Prostate gland (tissue), 2 donors: ENCODE results near the gene FRMD4B. TPM values are rescaled to one million over a fixed set of nuclear protein-coding genes. Genes with fewer than 3 reads are reported as not detected.

Source experiments
- DNase-seq: peaks from one replicate; pipeline ENCODE4 v3.0.0-alpha.2; 2019; ENCODE audit warnings: low spot score
- H3K27ac ChIP-seq, 2 donors: fragments of 200-600 bp; sonication (generic); 2 replicates each; pipeline ENCODE4 v1.5.1; 2017 to 2019
- H3K27me3 ChIP-seq: fragments of 200-600 bp; sonication (generic); replicated peaks from 2 replicates; pipeline ENCODE4 v1.5.1; 2019; ENCODE audit not compliant: insufficient read depth
- H3K36me3 ChIP-seq, 2 donors: fragments of 200-600 bp; sonication (generic); 1 replicate in 1 of 2; 2 replicates in 1 of 2; pipeline versions ENCODE4 v1.5.1 to v1.8.1; 2017 to 2019
- H3K4me1 ChIP-seq: fragments of 200-600 bp; sonication (generic); replicated peaks from 2 replicates; pipeline ENCODE4 v1.5.1; 2019
- H3K4me3 ChIP-seq, 2 donors: fragments of 200-600 bp; sonication (generic); 2 replicates each; pipeline ENCODE4 v1.5.1; 2017 to 2019
- H3K9me3 ChIP-seq: fragments of 200-600 bp; sonication (generic); 2 replicates; pipeline ENCODE4 v1.5.1; 2017
- POLR2A ChIP-seq: fragments of 450-650 bp; IDR thresholded peaks from one replicate; pipeline ENCODE4 v1.6.1; 2016; ENCODE audit warnings: antibody characterized with exemption, mild to moderate bottlenecking
- POLR2AphosphoS5 ChIP-seq: sonication (generic); formaldehyde crosslinking; IDR thresholded peaks from one replicate; pipeline ENCODE4 v1.6.1; 2017; ENCODE audit warnings: antibody characterized with exemption
- WGBS: methylation state at CpG from one replicate; pipeline ENCODE4 v1.1.5; 2018; 5-methylcytosine and 5-hydroxymethylcytosine counted together
- intact Hi-C: fragments of 100-400 bp; cut with DNase I; formaldehyde crosslinking; loops from one replicate; pipeline ENCODE4 v1.14.2; 2022
- total RNA-seq, 2 donors: library from RNA; depleted of rRNA; stranded (reverse); fragments of >200 nt; gene quantifications; one replicate each; pipeline ENCODE4 v1.1.0, GENCODE V29; 2016
- TF ChIP-seq, protein P1 (sequence below), 4 experiments: fragments of 200-600 bp in 2 of 4; fragments of 450-650 bp in 2 of 4; sonication (generic) in 2 of 4; IDR thresholded peaks; 1 replicate in 3 of 4; 2 replicates in 1 of 4; pipeline ENCODE4 v1.5.1; 2016 to 2019; ENCODE audit warnings: antibody characterized with exemption in 4 of 4, mild to moderate bottlenecking in 2 of 4, moderate library complexity in 2 of 4

FRMD4B gene
- total RNA-seq, 2 donors from 2014 or later, result 31.0 to 41.4 TPM

DNA sequence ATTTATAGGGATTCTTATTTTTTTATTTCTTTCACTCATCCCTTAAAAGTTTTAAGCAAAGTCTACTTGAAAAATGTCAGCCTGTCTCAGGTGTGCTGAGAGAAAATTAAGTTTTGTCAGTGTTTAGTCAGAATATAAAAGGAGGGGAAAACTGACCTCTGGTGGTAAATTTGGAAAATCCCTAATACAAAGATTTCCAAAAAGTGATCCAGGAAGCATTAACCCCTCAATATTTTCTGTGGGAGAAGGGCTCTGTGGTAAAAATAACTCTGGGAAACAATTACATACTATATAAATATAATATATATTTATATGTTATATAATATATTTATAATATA lies 41.0 kb upstream of the FRMD4B start:
- intact Hi-C loops, result loop anchor here (5.0 kb wide), 2 partner anchors 265 to 305 kb away; partner anchors contain the start of gene LMOD3
- no peak for DNase-seq
- no peaks in the 10 kb centered on the region for H3K27me3 ChIP-seq
- no peak overlapping the region for H3K4me3 ChIP-seq
- no peak overlapping the region for H3K27ac ChIP-seq
- no peaks in the 10 kb centered on the region for H3K36me3 ChIP-seq
- H3K4me1 ChIP-seq, result no peaks in the 10 kb centered on the region
- no peaks in the 10 kb centered on the region for H3K9me3 ChIP-seq
- TF ChIP-seq POLR2AphosphoS5 (no peak), POLR2A (no peak)
- TF ChIP-seq, protein P1, sequence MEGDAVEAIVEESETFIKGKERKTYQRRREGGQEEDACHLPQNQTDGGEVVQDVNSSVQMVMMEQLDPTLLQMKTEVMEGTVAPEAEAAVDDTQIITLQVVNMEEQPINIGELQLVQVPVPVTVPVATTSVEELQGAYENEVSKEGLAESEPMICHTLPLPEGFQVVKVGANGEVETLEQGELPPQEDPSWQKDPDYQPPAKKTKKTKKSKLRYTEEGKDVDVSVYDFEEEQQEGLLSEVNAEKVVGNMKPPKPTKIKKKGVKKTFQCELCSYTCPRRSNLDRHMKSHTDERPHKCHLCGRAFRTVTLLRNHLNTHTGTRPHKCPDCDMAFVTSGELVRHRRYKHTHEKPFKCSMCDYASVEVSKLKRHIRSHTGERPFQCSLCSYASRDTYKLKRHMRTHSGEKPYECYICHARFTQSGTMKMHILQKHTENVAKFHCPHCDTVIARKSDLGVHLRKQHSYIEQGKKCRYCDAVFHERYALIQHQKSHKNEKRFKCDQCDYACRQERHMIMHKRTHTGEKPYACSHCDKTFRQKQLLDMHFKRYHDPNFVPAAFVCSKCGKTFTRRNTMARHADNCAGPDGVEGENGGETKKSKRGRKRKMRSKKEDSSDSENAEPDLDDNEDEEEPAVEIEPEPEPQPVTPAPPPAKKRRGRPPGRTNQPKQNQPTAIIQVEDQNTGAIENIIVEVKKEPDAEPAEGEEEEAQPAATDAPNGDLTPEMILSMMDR (IDR thresholded peaks at IDR 0.05), result no peak

DNA sequence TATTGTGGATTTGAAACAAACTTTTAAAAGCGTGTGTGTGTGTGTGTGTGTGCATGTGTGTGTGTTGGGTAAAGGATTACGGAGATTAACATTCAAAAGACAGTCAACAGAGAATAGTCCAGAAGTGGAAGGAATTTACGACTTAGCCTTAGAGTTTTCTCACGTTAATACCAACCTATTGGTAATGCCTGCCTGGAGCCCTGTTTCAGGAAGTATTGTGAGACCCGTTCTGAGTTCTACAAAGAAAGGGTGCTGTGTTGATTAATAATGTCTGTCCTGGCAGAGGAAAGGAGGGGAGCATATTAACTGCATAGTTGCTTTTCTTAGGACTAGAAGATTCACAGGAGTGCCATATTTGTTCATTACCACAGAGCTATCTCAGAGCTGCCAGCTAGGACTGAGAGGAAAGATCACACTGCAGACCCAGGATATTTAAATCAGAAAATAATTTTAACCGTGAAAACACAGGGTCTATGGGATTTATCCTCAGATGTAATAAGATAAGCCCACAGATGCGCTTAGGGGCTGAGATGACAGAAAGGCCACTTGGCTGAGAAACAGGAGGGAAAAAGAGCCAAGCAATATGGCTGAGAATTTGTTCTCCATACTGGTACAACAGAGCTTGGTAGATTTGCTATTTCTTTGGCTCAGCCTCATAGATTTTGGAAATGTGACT lies 40.5 kb upstream of the FRMD4B start:
- no peak for DNase-seq
- Histone ChIP-seq H3K36me3 (no peaks in the 10 kb centered on the region), H3K9me3 (no peaks in the 10 kb centered on the region), H3K27me3 (no peaks in the 10 kb centered on the region), H3K4me1 (no peaks in the 10 kb centered on the region), H3K4me3 (no peak overlapping the region), H3K27ac (no peak overlapping the region)
- intact Hi-C loops, result loop anchor here (5.0 kb wide), 2 partner anchors 264 to 304 kb away; partner anchors contain the start of gene LMOD3
- WGBS, result 48% methylated on average over 7 of the region's 7 CpGs
- TF ChIP-seq POLR2A, result no peak
- TF ChIP-seq, protein P1 (IDR thresholded peaks at IDR 0.05), result no peak
- no peak for TF ChIP-seq POLR2AphosphoS5

DNA sequence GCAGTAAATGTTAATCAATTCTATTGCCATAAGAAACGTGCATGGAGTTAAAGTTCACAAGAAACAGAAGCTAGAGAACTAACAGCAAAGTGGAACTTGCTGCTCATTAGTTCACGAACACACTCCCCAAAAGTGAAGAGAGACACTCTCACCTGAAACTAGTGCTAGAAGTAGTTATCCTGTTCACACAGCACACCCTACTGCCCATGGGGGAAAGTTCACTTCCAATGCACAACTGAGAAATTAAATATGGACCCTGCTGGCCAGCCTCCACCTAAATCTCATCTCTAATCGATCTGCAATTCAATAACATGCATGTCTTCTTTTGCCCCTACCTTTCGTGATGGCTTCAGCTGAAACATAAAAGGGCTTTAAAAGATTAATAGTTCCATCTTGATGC lies 39.4 kb upstream of the FRMD4B start:
- Histone ChIP-seq H3K9me3 (no peaks in the 10 kb centered on the region), H3K4me3 (no peak overlapping the region), H3K4me1 (no peaks in the 10 kb centered on the region), H3K36me3 (no peaks in the 10 kb centered on the region), H3K27ac (no peak overlapping the region), H3K27me3 (no peaks in the 10 kb centered on the region)
- TF ChIP-seq, protein P1 (IDR thresholded peaks at IDR 0.05), result peak in 3 of 4 experiments; percentile 23 to 51 (median 42)
- TF ChIP-seq POLR2A, result no peak
- intact Hi-C loops, result loop anchor here (5.0 kb wide), 2 partner anchors 263 to 303 kb away; partner anchors contain the start of gene LMOD3
- WGBS, result 63% methylated on average over 4 of the region's 4 CpGs
- DNase-seq, result no peak

DNA sequence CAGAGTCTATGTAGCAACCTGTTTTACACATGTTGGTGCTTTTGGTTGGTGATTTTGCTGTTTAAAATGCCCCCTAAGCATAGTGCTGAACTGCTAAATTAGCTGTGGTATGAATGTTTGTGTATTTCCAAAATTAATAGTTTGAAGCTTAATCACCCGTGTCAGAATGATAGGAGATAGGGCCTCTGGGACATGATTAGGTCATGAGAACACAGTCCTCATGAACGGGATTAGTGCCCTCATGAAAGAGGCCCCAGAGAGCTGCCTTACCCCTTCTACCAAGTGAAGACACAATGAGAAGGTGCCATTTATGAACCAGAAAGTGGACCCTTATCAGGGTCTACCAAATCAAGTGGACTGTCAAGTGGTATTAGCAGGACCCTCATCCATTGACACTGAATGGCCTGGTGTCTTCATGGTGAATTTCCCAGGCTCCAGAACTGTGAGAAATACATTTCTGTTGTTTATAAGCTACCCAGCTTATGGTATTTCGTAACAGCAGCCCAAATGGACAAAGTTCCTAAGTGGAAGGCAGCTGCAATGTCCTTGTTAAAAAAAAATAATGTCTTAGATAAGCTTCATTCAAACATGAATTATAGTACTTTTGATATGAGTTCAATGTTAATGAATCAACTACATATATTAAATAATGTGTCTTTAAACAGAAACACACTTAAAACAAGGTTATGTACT lies 37.7 kb upstream of the FRMD4B start:
- no peak overlapping the region for H3K4me3 ChIP-seq
- no peak for DNase-seq
- H3K36me3 ChIP-seq, result no peaks in the 10 kb centered on the region
- intact Hi-C loops, result no loop called here
- H3K4me1 ChIP-seq, result no peaks in the 10 kb centered on the region
- WGBS, result 97% methylated on average over 3 of the region's 3 CpGs
- no peak overlapping the region for H3K27ac ChIP-seq
- TF ChIP-seq POLR2AphosphoS5 (no peak), POLR2A (no peak)
- TF ChIP-seq, protein P1 (IDR thresholded peaks at IDR 0.05), result no peak
- no peaks in the 10 kb centered on the region for H3K27me3 ChIP-seq
- no peaks in the 10 kb centered on the region for H3K9me3 ChIP-seq

DNA sequence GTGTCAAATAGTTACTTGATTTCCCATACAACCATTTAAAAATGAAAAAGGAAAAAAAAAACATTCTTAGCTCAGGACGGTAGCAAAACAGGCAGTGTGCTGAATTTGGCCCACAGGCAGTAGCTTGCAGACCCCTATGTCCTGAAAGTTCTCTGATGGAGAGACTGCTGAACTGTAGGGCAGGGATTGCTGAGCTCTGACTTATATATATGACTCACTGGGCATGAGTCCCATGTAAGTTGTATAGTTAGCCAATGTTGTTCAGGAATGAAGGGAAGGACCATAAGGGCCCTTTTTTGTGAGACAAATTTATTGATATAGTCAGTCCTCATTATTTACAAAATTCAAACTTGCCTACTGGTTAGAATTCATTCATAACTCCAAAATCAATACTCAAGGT lies 36.9 kb upstream of the FRMD4B start:
- H3K27me3 ChIP-seq, result no peaks in the 10 kb centered on the region
- DNase-seq, result no peak
- WGBS, result 97% methylated on average over 1 of the region's 1 CpG
- no peak for TF ChIP-seq POLR2A
- H3K4me3 ChIP-seq, result no peak overlapping the region
- H3K36me3 ChIP-seq, result no peaks in the 10 kb centered on the region
- intact Hi-C loops, result no loop called here
- no peaks in the 10 kb centered on the region for H3K4me1 ChIP-seq
- H3K27ac ChIP-seq, result no peak overlapping the region
- no peaks in the 10 kb centered on the region for H3K9me3 ChIP-seq
